Measurements from ENCODE around the gene PPP1R9B.

PPP1R9B gene

DNA sequence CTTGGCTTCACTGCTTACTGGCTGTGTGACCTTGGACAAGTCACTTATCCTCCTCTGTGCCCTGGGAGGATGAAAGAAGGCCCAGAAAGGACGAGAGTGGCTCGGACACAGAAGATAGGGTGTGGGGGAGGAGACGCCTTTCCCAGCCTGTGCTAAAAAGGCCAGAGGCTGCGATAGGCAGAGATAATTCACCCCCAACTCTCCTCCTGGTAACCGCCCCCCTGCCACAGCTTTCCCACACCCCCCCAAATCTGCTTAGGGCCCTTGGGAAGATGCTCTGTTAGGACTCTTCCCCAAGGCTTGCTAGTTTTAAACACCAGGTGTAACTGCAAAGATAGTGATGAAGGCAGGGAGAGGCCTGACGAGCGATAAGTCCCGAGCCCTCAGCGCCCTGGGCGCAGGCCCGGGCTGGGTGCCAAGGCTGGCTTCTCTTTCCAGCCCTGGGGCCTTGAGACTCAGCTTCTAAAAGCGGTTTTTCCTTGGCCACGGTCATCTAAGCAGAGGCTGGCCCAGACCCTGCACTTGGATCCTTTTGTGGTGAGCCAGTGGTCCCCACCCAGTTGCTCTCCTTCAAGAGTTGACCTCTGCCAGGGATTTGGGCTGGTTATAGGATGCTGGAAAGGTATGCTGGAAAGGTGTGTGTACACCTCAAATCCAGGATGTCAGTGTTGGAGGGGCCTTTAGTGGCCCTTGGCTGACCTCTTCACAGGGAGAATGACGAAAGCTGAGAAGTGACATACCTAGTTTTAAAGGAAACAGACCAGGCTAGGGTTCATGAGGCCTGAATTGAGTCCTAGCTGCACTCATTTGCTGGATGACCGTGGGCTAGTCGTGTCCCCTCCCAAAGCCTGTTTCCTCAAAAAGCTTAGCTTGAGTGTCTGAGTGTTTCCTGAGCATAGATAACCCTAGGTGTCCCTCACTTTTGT is 3.4 kb upstream of the PPP1R9B start:
- DNase-seq: no peak

DNA sequence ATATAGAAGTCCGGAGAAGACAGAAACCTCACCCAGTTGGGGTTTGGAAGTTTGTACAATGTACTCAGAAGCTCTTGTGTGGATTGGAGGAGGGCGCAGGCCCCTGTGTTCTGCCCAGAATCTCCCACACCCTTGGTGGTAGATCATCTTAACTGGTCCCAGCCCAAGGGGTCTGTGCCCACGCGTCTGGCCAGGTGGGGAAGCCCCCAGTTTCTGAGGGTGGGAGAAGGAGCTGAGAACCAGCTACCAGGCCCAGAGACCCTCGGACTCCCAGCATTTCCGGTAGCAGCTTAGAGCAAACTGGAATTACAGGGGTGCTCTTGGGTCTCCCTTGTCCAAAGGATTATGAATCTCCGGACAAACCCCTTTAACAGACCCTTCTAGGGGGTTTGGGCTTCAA is 2.3 kb upstream of the PPP1R9B start:
- no peak for DNase-seq

DNA sequence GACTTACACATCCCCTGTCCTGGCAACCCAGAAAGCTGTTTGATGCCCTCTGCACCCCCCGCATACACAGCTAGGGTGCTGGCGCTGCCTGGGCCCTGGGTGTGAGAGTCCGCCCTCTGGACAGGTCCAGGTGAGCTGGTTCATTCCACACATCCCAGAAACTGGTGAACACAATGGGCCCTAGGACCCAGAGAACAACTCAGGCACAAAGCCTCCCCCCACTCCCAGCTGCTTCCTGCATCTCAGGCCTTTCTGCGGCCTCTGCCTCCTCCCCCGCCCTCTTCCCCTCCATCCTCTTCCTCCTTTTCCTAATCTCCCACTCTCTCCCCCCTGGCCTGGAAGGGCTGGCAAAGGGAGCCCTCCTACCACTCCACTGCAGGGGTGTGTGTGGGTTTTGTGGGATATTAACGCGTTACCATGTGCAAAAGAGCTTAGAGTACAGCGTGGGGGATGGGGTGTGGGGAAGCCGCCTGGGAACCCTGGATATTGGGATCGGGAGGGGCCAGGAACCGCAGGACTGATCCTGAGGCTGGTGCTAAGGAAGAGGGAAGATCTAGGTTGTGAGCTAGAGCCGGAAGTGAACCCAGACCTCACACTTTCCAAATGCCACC is 1.6 kb upstream of the PPP1R9B start:
- peak; percentile 46 for DNase-seq

GRCh38 chr17:50151041-50151936 is 812 bp upstream of the PPP1R9B start:
- peak; percentile 86 for DNase-seq

DNA sequence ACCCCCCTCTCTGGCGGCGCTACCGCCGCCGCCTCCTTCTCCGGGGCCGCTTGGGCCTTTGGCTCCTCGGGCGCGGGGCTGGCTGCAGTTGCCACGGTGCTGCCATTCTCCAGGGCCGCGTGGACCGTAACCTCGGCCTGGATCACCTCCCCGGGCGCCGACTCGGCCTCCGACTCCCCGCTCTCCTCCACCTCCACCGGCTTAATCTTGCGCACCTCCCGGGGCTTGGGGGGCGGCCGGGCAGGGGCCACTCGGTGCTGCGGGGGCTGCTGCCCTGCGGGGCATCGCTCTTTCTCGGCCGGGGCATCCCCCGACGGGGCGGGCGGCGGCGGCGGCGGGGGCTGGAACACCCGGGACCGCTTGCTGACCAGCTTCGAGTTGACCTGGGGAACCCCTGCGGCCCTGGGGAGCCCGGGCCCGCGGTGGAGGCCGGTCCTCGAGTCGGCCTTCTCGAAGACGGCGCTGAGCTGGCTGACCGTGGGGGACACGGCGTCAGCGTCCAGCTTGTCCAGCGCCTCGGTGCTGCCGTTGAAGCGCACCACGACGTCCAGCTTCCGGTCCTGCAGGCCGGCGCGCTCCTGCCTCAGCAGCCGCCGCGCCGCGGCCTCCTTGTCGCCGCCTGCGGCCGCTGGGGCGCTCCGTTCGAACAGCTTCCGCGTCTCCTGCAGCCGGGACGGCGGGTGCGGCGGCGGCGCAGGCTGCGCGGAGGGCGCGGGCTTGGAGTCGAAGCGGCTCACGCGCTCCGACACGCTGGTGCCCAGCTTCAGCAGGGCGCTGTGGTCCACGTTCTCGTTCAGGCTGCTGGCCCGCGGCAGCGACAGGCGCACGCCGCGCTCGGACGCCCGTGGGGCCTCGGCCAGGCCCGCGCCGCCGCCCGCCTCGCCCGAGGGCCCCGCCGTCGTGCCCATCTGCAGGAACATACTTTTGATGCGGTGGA is 792 bp downstream of the PPP1R9B start:
- DNase-seq: peak; percentile 68

- no peak for DNase-seq
Observed at GRCh38 chr17:50149091-50149416, 1.4 kb downstream of the PPP1R9B start.

GRCh38 chr17:50148226-50149090 is 2.0 kb downstream of the PPP1R9B start:
- DNase-seq: peak; percentile 85

DNA sequence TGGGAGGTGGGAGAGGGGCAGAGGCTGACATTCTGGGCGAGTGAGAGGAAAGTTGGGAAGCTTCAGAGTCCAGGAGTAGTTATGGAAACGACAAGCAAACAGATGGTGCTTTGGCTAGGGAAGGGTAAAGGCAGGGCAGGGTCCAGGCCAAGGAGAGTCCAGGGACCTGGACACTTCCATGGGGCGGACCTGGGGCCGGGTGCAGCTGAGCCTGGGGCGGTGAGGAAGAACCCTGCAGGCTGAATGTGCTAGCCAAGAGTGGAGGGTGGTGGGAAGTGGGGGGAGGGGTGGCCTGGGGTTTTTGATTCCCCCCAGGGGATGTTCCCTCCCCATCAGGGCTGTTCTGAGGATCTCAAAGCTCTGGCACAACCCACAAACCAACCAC is 2.6 kb downstream of the PPP1R9B start:
- no peak for DNase-seq

DNA sequence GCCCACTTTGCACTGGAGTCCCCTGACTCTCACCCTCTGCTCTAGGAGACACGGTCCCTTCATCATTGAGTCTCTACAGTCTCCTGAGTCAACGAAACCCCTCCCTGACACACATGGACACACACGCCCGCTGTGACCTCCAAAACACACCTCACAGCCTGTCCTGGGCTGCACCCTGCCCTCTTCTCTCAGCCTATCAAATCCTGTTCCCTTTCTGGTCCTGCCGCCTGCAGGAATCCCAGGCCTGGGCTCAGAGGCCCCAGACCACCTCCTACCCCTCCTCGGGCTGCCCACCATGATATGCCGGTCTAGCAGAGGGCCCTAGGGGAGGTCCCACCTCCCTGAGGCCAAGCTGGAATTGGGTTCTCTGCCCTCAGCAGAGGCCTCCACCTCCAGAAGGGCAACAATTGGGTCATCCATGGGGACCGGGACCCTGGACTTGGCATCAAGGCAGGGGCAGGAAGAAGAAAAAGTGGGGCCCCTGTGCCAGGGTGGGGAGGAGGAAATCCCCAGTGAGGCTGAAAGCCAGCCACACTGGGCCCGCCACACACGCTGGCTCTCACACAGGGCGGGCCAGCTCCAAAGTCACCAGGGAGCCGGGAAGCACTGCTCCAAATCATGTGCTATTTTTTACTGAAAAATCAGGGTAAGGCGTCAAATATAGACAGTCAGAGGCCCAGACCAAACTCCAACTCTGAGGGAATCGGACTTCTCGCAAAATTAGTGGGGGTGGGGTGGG is 3.4 kb downstream of the PPP1R9B start:
- DNase-seq: no peak

DNA sequence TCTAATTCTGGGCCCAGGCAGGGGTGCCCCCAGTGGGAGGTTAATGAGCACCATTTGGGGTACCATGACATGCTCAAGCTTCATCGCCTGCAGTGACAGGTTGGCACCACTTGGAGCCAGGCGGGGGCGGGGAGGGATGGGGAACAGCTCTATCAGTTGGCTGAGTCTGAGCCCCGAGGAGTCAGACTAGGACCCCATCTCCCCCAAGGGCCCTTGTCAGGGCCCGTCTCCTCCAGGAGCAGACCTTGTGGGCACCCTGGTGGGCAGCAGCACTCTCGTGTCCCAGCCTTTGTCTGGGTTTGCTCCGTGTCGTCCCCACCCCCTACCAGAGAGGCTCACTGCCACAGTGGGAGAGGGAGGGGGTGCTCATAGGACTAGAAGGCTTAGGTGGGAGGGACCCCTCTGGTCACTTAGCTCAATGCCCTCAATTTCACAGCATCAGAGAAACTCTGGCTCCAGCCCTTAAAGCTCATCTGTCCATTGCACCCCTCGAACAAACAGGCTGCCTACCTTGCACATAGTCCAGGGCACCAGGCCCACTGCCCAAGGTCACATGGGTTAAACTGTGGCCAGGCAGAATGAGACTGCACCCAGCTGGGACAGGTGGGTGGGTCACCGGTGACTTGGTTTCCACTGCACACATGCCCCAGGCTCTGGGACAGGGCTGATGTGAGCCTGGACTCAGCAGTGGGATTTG is 4.1 kb downstream of the PPP1R9B start:
- peak; percentile 40 for DNase-seq

- DNase-seq: no peak
Observed at GRCh38 chr17:50145532-50146229, 4.8 kb downstream of the PPP1R9B start.

DNA sequence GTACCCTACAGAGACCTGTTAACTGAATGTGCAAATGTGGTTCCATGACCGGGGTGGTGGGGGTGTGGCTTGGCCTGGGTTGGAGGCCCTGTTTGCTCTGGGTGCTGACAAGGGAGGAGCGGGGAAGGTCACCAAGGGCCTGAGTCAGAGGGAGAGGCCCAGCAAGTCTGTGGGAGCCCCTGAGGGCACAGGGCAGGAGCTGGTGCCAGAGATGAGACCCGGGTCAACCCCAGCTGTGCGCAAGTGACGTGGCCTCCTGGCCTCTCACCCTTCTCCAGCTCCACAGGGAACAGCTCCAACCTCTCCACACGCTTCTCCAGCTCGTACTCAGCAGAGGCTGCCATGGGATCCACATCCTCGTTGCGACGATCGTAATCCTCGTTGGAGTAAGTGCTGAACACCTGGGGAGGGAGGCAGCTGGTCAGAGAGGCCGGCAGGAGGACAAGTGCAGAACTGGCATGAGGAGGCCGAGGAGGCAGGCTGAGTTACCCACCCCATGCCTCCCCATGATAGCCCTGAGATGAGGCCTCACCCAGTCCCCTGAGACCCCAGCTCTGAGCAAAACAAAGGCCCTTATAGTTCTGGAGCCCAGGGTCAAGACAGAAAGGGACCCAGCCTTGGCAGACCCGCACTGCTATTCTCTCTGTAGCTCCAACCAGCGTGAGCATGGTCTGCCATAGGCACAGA is 5.5 kb downstream of the PPP1R9B start:
- DNase-seq: no peak

DNA sequence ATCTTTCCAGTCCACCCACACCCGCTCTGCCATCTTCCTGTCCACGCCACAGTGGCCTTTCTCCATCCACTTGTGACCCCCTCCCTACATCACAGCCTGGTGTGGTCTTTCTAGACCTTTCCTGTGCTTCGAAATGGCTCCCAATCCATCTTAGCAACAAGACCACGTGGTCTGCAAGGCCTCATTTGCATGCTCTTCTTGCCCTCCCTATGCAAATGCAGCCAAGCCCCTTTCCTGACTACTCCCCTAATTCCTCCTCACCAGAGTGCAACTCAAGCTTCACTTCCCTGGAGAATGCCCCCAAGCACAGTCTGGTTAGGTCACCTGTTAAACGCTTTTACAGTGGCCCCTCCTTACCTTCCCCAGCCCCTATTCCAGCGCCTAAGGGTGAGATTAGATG is 6.1 kb downstream of the PPP1R9B start:
- DNase-seq: no peak

GRCh38 chr17:50143461-50144176 is 6.9 kb downstream of the PPP1R9B start:
- DNase-seq: no peak

DNA sequence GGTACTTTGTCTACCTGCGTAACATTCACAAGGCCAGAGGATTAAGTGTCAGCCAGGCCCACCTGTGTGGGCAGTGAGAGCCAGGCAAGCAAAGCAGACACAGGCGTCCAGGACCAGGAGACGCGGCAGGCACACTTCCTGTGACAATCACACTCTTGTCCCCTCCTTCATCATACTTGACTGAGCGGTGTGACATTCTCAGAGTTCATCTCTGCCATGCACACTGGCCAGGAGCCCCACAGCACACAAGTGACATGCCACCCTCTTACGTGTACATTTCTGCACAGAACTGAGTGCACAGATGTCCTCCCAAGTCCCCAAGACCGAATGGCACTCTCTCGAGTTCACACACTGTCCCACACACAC is 8.7 kb downstream of the PPP1R9B start:
- DNase-seq: no peak

DNA sequence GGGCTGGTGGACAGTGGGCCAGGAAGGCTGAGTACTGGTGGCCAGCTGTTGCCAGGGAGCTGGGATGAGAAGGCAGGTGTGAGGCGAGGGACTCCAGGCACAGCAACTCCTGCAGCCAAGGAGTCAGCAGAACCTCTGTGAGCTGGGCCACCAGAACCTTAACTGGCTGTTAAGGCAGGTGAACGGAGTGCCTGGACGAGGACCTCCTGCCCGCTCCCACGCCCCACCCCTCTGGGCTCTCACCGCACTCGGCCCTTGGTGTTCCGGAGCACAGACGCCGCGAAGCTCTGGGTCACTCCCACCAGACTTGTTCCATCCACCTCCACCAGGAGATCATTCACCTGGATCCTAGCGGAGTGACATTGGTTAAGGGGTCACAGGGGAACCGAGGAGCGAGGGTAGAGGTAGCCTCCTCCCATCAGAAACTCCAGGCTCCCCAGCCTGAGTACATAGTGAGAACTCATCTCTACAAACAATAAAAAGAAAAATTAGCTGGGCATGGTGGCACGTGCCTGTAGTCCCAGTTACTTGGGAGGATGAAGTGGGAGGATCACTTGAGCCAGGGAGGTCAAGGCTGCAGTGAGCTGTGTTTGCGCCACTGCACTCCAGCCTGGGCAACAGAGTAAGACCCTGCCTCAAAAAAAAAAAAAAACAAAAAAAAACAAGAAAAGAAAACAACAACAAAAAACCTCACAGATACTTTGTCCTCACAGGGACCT is 9.3 kb downstream of the PPP1R9B start:
- no peak for DNase-seq

Measured in activated naive CD4-positive, alpha-beta T cell treated with anti-CD3 and anti-CD28 coated beads, Interleukin-2, amount 50 U/mL, for 16 hours (primary cell).